C4-2B (cell line): ENCODE measurements around the gene ERC2.

ENCODE experiments used
- ZFX ChIP-seq: fragments of 450-650 bp; IDR thresholded peaks from 2 replicates; pipeline ENCODE4 v1.6.1; 2017
- TF ChIP-seq, protein P1 (sequence below): fragments of 450-650 bp; conservative IDR thresholded peaks from 2 replicates; pipeline ENCODE4 v1.5.1; 2017; ENCODE audit warnings: mild to moderate bottlenecking

GRCh38 chr3:55595420-55595819 lies 872.8 kb downstream of the ERC2 start:
- TF ChIP-seq, protein P1, sequence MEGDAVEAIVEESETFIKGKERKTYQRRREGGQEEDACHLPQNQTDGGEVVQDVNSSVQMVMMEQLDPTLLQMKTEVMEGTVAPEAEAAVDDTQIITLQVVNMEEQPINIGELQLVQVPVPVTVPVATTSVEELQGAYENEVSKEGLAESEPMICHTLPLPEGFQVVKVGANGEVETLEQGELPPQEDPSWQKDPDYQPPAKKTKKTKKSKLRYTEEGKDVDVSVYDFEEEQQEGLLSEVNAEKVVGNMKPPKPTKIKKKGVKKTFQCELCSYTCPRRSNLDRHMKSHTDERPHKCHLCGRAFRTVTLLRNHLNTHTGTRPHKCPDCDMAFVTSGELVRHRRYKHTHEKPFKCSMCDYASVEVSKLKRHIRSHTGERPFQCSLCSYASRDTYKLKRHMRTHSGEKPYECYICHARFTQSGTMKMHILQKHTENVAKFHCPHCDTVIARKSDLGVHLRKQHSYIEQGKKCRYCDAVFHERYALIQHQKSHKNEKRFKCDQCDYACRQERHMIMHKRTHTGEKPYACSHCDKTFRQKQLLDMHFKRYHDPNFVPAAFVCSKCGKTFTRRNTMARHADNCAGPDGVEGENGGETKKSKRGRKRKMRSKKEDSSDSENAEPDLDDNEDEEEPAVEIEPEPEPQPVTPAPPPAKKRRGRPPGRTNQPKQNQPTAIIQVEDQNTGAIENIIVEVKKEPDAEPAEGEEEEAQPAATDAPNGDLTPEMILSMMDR = no peak
- no peak for TF ChIP-seq ZFX
